ENCODE results near the gene SHANK3.
"Not testable (repeated sequence)": the region's sequence is repeated elsewhere in the genome, so short reads cannot be mapped to it uniquely, and the experiment has no call there.

Gene SHANK3

GRCh38 chr22:50643021-50643820 lies 29.4 kb upstream of the SHANK3 start:
- DNase-seq (ENCODE audit: low read depth); H3K4me3 ChIP-seq (ENCODE audit: low read depth, low read length): not testable (repeated sequence)

GRCh38 chr22:50643821-50644101 lies 28.9 kb upstream of the SHANK3 start:
- H3K4me3 ChIP-seq (ENCODE audit: low read depth, low read length), result not testable (repeated sequence)

GRCh38 chr22:50653256-50653655 lies 19.4 kb upstream of the SHANK3 start:
- DNase-seq (ENCODE audit: low read depth), result no peak
- H3K4me3 ChIP-seq (ENCODE audit: low read depth, low read length), result no peak overlapping the region

More at GRCh38 chr22:50643821-50644101, 28.9 kb upstream of the SHANK3 start:
- not testable (repeated sequence) for DNase-seq (ENCODE audit: low read depth)

GRCh38 chr22:50654664-50655063 lies 18.0 kb upstream of the SHANK3 start:
- not testable (repeated sequence) for DNase-seq (ENCODE audit: low read depth)

GRCh38 chr22:50656122-50657070 lies 16.2 kb upstream of the SHANK3 start:
- peak; percentile 24 for DNase-seq (ENCODE audit: low read depth)
- H3K4me3 ChIP-seq (ENCODE audit: low read depth, low read length), result no peak overlapping the region

More at GRCh38 chr22:50654664-50655063, 18.0 kb upstream of the SHANK3 start:
- H3K4me3 ChIP-seq (ENCODE audit: low read depth, low read length), result not testable (repeated sequence)

GRCh38 chr22:50657925-50658324 lies 14.7 kb upstream of the SHANK3 start:
- no peak overlapping the region for H3K4me3 ChIP-seq (ENCODE audit: low read depth, low read length)
- DNase-seq (ENCODE audit: low read depth), result no peak

- H3K4me3 ChIP-seq (ENCODE audit: low read depth, low read length); DNase-seq (ENCODE audit: low read depth): not testable (repeated sequence)
Observed at GRCh38 chr22:50659711-50660110, 12.9 kb upstream of the SHANK3 start.

- no peak for DNase-seq (ENCODE audit: low read depth)
- no peak overlapping the region for H3K4me3 ChIP-seq (ENCODE audit: low read depth, low read length)
Observed at GRCh38 chr22:50660306-50660705, 12.3 kb upstream of the SHANK3 start.

GRCh38 chr22:50665212-50665611 lies 7.4 kb upstream of the SHANK3 start:
- no peak for DNase-seq (ENCODE audit: low read depth)

GRCh38 chr22:50665738-50666137 lies 6.9 kb upstream of the SHANK3 start:
- no peak for DNase-seq (ENCODE audit: low read depth)
- H3K4me3 ChIP-seq (ENCODE audit: low read depth, low read length), result no peak overlapping the region

More at GRCh38 chr22:50665212-50665611, 7.4 kb upstream of the SHANK3 start:
- H3K4me3 ChIP-seq (ENCODE audit: low read depth, low read length), result no peak overlapping the region

- no peak overlapping the region for H3K4me3 ChIP-seq (ENCODE audit: low read depth, low read length)
- DNase-seq (ENCODE audit: low read depth), result no peak
Observed at GRCh38 chr22:50670513-50670912, 2.1 kb upstream of the SHANK3 start.

GRCh38 chr22:50670914-50671538 lies 1.6 kb upstream of the SHANK3 start:
- no peak for DNase-seq (ENCODE audit: low read depth)
- H3K4me3 ChIP-seq (ENCODE audit: low read depth, low read length), result no peak overlapping the region

GRCh38 chr22:50671641-50672040 lies 982 bp upstream of the SHANK3 start:
- no peak overlapping the region for H3K4me3 ChIP-seq (ENCODE audit: low read depth, low read length)
- DNase-seq (ENCODE audit: low read depth), result no peak

- no peak overlapping the region for H3K4me3 ChIP-seq (ENCODE audit: low read depth, low read length)
- DNase-seq (ENCODE audit: low read depth), result no peak
Observed at GRCh38 chr22:50672041-50672440, 582 bp upstream of the SHANK3 start.

GRCh38 chr22:50673231-50674129 lies 857 bp downstream of the SHANK3 start:
- peak overlapping the region; percentile 38 for H3K4me3 ChIP-seq (ENCODE audit: low read depth, low read length)
- no peak for DNase-seq (ENCODE audit: low read depth)

- peak overlapping the region; percentile 38 for H3K4me3 ChIP-seq (ENCODE audit: low read depth, low read length)
- no peak for DNase-seq (ENCODE audit: low read depth)
Observed at GRCh38 chr22:50674130-50674500, 1.5 kb downstream of the SHANK3 start.

GRCh38 chr22:50674606-50675552 lies 2.3 kb downstream of the SHANK3 start:
- peak overlapping the region; percentile 56 for H3K4me3 ChIP-seq (ENCODE audit: low read depth, low read length)
- DNase-seq (ENCODE audit: low read depth), result no peak

- peak overlapping the region; percentile 56 for H3K4me3 ChIP-seq (ENCODE audit: low read depth, low read length)
- no peak for DNase-seq (ENCODE audit: low read depth)
Observed at GRCh38 chr22:50675553-50676179, 3.0 kb downstream of the SHANK3 start.
